Measurements from ENCODE around the gene TSPEAR.

DNA sequence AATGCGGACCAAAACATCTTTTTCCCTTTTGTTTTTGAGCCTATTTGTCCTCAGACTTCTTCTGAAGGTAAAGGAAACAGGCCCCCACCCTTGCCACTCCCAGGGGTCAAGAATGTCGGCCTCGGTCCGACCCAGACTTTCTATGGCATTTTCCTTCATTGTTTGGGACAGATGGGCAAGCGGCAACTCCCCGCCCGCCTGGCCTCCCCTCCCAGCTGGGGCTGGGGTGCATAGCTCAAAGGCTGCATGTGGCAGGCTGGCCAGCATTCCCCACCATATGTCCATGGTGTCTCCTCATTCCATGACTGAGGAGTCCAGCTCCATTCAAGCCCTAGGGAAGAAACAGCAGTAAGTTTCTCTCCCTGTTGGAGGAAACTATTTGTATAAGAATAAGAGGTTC lies 29.4 kb upstream of the TSPEAR start:
- TF ChIP-seq POLR2A (IDR thresholded peaks at IDR 0.05), result no peak
- TF ChIP-seq, protein P1, sequence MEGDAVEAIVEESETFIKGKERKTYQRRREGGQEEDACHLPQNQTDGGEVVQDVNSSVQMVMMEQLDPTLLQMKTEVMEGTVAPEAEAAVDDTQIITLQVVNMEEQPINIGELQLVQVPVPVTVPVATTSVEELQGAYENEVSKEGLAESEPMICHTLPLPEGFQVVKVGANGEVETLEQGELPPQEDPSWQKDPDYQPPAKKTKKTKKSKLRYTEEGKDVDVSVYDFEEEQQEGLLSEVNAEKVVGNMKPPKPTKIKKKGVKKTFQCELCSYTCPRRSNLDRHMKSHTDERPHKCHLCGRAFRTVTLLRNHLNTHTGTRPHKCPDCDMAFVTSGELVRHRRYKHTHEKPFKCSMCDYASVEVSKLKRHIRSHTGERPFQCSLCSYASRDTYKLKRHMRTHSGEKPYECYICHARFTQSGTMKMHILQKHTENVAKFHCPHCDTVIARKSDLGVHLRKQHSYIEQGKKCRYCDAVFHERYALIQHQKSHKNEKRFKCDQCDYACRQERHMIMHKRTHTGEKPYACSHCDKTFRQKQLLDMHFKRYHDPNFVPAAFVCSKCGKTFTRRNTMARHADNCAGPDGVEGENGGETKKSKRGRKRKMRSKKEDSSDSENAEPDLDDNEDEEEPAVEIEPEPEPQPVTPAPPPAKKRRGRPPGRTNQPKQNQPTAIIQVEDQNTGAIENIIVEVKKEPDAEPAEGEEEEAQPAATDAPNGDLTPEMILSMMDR (IDR thresholded peaks at IDR 0.05), result no peak
